Measurements from ENCODE around the gene LMX1B.

The LMX1B gene

GRCh38 chr9:126586236-126586635 is 27.5 kb upstream of the LMX1B start:
- TF ChIP-seq CTCF (IDR thresholded peaks at IDR 0.05; ENCODE audit: low read depth, low read length): no peak
- Histone ChIP-seq H3K4me1 (peaks cover 5% of the 10 kb centered on the region), H3K4me3 (ENCODE audit: low read depth, low read length) (no peak overlapping the region), H3K9me3 (no peaks in the 10 kb centered on the region), H3K36me3 (no peaks in the 10 kb centered on the region), H3K27me3 (no peaks in the 10 kb centered on the region)
- DNase-seq: no peak

GRCh38 chr9:126587187-126588185 is 26.2 kb upstream of the LMX1B start:
- no peaks in the 10 kb centered on the region for H3K9me3 ChIP-seq
- no peak for TF ChIP-seq CTCF (IDR thresholded peaks at IDR 0.05; ENCODE audit: low read depth, low read length)
- H3K36me3 ChIP-seq: no peaks in the 10 kb centered on the region
- no peaks in the 10 kb centered on the region; the same call in 1 of the 2 replicates for H3K4me1 ChIP-seq
- peak; percentile 44 for DNase-seq
- H3K4me3 ChIP-seq (ENCODE audit: low read depth, low read length): no peak overlapping the region
- no peaks in the 10 kb centered on the region for H3K27me3 ChIP-seq

GRCh38 chr9:126588491-126589168 is 25.1 kb upstream of the LMX1B start:
- H3K4me3 ChIP-seq (ENCODE audit: low read depth, low read length): no peak overlapping the region
- H3K36me3 ChIP-seq: no peaks in the 10 kb centered on the region
- no peaks in the 10 kb centered on the region; the same call in 1 of the 2 replicates for H3K4me1 ChIP-seq
- TF ChIP-seq CTCF (IDR thresholded peaks at IDR 0.05; ENCODE audit: low read depth, low read length): no peak
- no peaks in the 10 kb centered on the region for H3K9me3 ChIP-seq
- no peak for DNase-seq
- H3K27me3 ChIP-seq: no peaks in the 10 kb centered on the region

GRCh38 chr9:126589349-126589748 is 24.4 kb upstream of the LMX1B start:
- Histone ChIP-seq H3K9me3 (no peaks in the 10 kb centered on the region), H3K4me1 (no peaks in the 10 kb centered on the region; the same call in 1 of the 2 replicates), H3K36me3 (no peaks in the 10 kb centered on the region), H3K27me3 (no peaks in the 10 kb centered on the region; the same call in 1 of the 2 replicates), H3K4me3 (ENCODE audit: low read depth, low read length) (no peak overlapping the region)
- no peak for TF ChIP-seq CTCF (IDR thresholded peaks at IDR 0.05; ENCODE audit: low read depth, low read length)
- DNase-seq: no peak

GRCh38 chr9:126591083-126591482 is 22.6 kb upstream of the LMX1B start:
- H3K27me3 ChIP-seq: no peaks in the 10 kb centered on the region; the same call in 1 of the 2 replicates
- DNase-seq: peak; percentile 71
- no peak for TF ChIP-seq CTCF (IDR thresholded peaks at IDR 0.05; ENCODE audit: low read depth, low read length)
- no peaks in the 10 kb centered on the region for H3K36me3 ChIP-seq
- H3K4me3 ChIP-seq (ENCODE audit: low read depth, low read length): no peak overlapping the region
- H3K9me3 ChIP-seq: no peaks in the 10 kb centered on the region
- H3K4me1 ChIP-seq: no peaks in the 10 kb centered on the region; the same call in 1 of the 2 replicates

Measured in BE2C (cell line).